ENCODE results near the gene HNF4A. TPM values are rescaled to one million over a fixed set of nuclear protein-coding genes. Genes with fewer than 3 reads are reported as not detected.

The HNF4A gene
- polyA plus RNA-seq, 1 donor from 2014 or later: not detected

DNA sequence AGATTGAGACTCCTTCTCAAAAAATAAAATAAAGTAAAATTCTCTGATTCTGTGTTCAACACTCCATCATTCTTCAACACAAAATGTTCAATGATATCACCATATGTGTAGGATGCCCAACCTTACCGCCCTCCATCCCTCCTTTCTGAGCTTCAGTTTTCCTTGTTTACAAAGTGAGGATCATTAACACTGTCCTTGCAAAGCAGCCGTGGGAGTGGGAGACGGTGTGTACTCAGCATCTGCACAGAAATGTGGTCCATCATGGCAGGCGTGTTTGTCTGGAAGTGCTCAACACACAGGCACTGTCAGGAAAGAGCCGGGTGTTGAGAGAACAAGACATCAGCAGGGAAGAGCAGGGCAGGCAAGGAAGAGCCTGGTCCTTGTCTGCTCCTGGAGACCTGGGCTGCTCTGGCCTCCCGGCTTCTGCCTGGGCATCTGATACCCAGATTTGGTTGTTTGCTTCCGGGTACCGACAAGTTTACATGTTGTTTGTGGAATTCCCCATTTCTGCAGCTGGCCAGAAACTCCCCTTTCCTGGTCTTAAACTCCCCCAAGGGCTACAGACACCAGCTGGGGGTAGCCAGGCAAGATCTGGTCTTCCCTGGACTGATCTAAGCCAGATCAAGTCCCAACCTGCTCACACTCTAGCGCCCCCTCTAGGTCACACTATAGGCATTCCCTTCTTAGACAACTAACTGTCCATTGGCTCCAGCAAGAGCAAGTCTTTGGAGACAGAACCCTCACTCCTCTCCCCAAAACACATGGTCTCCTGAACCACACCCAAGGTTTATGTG is 93.5 kb downstream of the HNF4A start:
- Histone ChIP-seq H3K27me3 (ENCODE audit: insufficient read depth, low read depth, low read length) (no peaks in the 10 kb centered on the region), H3F3A (ENCODE audit: insufficient read depth, low read length, poor library complexity, severe bottlenecking) (no peaks in the 10 kb centered on the region), H3K9ac (ENCODE audit: low read length) (no peak overlapping the region), H3K4me3 (ENCODE audit: low read length) (no peak overlapping the region), H3K79me2 (replicated peaks; ENCODE audit: insufficient read depth, low read length) (no peaks in the 10 kb centered on the region), H3K36me3 (ENCODE audit: insufficient read depth, low read length) (no peaks in the 10 kb centered on the region), H3K9me2 (ENCODE audit: insufficient read depth, low read length) (no peaks in the 10 kb centered on the region), H3K27ac (ENCODE audit: low read length) (no peak overlapping the region), H2AFZ (ENCODE audit: low read depth, low read length) (no peak overlapping the region), H4K20me1 (ENCODE audit: insufficient read depth) (no peaks in the 10 kb centered on the region), H3K4me2 (ENCODE audit: low read length) (no peak overlapping the region), H3K9me3 (ENCODE audit: low read length) (no peaks in the 10 kb centered on the region)
- TF ChIP-seq EZH2 (IDR thresholded peaks at IDR 0.05; ENCODE audit: borderline replicate concordance, insufficient read depth, low read length, poor library complexity, severe bottlenecking) (no peak), RAD21 (conservative IDR thresholded peaks at IDR 0.05) (no peak)
- TF ChIP-seq, protein P1, sequence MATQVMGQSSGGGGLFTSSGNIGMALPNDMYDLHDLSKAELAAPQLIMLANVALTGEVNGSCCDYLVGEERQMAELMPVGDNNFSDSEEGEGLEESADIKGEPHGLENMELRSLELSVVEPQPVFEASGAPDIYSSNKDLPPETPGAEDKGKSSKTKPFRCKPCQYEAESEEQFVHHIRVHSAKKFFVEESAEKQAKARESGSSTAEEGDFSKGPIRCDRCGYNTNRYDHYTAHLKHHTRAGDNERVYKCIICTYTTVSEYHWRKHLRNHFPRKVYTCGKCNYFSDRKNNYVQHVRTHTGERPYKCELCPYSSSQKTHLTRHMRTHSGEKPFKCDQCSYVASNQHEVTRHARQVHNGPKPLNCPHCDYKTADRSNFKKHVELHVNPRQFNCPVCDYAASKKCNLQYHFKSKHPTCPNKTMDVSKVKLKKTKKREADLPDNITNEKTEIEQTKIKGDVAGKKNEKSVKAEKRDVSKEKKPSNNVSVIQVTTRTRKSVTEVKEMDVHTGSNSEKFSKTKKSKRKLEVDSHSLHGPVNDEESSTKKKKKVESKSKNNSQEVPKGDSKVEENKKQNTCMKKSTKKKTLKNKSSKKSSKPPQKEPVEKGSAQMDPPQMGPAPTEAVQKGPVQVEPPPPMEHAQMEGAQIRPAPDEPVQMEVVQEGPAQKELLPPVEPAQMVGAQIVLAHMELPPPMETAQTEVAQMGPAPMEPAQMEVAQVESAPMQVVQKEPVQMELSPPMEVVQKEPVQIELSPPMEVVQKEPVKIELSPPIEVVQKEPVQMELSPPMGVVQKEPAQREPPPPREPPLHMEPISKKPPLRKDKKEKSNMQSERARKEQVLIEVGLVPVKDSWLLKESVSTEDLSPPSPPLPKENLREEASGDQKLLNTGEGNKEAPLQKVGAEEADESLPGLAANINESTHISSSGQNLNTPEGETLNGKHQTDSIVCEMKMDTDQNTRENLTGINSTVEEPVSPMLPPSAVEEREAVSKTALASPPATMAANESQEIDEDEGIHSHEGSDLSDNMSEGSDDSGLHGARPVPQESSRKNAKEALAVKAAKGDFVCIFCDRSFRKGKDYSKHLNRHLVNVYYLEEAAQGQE (IDR thresholded peaks at IDR 0.05; ENCODE audit: borderline replicate concordance): no peak

DNA sequence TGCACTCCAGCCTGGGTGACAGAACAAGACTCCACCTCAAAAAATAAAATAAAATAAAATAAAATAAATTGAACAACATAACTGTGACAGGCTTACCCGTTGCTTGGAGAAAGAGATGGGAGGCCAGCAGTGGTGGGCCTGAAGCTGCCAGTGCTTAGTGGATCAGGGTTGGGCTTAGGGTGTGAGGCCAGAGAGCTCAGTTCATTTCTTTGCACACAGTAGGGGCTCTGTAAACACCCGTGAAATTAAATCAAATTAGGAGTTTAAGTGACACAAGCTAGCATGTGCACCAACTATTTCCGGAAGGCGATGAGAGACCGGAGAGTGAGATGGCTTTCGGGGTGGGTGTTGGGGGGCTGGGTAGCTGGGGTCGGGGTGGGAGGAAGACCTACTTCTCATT is 94.4 kb downstream of the HNF4A start:
- H3K9me2 ChIP-seq (ENCODE audit: insufficient read depth, low read length): no peaks in the 10 kb centered on the region
- no peak overlapping the region for H3K9ac ChIP-seq (ENCODE audit: low read length)
- no peaks in the 10 kb centered on the region for H3K36me3 ChIP-seq (ENCODE audit: insufficient read depth, low read length)
- no peaks in the 10 kb centered on the region for H3K27me3 ChIP-seq (ENCODE audit: insufficient read depth, low read depth, low read length)
- H4K20me1 ChIP-seq (ENCODE audit: insufficient read depth): no peaks in the 10 kb centered on the region
- no peaks in the 10 kb centered on the region for H3K79me2 ChIP-seq (replicated peaks; ENCODE audit: insufficient read depth, low read length)
- no peak overlapping the region for H3K4me3 ChIP-seq (ENCODE audit: low read length)
- no peaks in the 10 kb centered on the region for H3K9me3 ChIP-seq (ENCODE audit: low read length)
- TF ChIP-seq EZH2 (IDR thresholded peaks at IDR 0.05; ENCODE audit: borderline replicate concordance, insufficient read depth, low read length, poor library complexity, severe bottlenecking) (no peak), SMC3 (conservative IDR thresholded peaks at IDR 0.05; ENCODE audit: poor library complexity) (no peak), TAF1 (IDR thresholded peaks at IDR 0.05; ENCODE audit: low read depth) (no peak), EP300 (conservative IDR thresholded peaks at IDR 0.05; ENCODE audit: poor library complexity, severe bottlenecking) (no peak), RAD21 (conservative IDR thresholded peaks at IDR 0.05) (no peak), MXI1 (conservative IDR thresholded peaks at IDR 0.05; ENCODE audit: poor library complexity, severe bottlenecking) (no peak), POLR2AphosphoS5 (IDR thresholded peaks at IDR 0.05) (no peak)
- TF ChIP-seq, protein P1 (IDR thresholded peaks at IDR 0.05; ENCODE audit: borderline replicate concordance): no peak
- TF ChIP-seq, protein P2, sequence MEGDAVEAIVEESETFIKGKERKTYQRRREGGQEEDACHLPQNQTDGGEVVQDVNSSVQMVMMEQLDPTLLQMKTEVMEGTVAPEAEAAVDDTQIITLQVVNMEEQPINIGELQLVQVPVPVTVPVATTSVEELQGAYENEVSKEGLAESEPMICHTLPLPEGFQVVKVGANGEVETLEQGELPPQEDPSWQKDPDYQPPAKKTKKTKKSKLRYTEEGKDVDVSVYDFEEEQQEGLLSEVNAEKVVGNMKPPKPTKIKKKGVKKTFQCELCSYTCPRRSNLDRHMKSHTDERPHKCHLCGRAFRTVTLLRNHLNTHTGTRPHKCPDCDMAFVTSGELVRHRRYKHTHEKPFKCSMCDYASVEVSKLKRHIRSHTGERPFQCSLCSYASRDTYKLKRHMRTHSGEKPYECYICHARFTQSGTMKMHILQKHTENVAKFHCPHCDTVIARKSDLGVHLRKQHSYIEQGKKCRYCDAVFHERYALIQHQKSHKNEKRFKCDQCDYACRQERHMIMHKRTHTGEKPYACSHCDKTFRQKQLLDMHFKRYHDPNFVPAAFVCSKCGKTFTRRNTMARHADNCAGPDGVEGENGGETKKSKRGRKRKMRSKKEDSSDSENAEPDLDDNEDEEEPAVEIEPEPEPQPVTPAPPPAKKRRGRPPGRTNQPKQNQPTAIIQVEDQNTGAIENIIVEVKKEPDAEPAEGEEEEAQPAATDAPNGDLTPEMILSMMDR (IDR thresholded peaks at IDR 0.05; ENCODE audit: poor library complexity, severe bottlenecking): no peak
- H3K4me2 ChIP-seq (ENCODE audit: low read length): no peak overlapping the region
- H3F3A ChIP-seq (ENCODE audit: insufficient read depth, low read length, poor library complexity, severe bottlenecking): no peaks in the 10 kb centered on the region
- H3K27ac ChIP-seq (ENCODE audit: low read length): no peak overlapping the region
- H2AFZ ChIP-seq (ENCODE audit: low read depth, low read length): no peak overlapping the region
